Activated B cell treated with CpG ODN at 0.5 μM for 24 hours (primary cell): ENCODE results near the gene MTCH2. TPM values are rescaled to one million over a fixed set of nuclear protein-coding genes. Genes with fewer than 3 reads are reported as not detected.
A peak's percentile ranks its signal among the peaks of the same experiment; 100 is the strongest.

Experiments used
- ATAC-seq: fragments of 200-7000 bp; cut with Tn5 transposase; one replicate; pipeline ENCODE4 v1.10.0; 2021; ENCODE audit warnings: low read depth, mild to moderate bottlenecking, moderate library complexity
- CTCF ChIA-PET: fragments of 350-600 bp; sonication (Branson Sonifier 250); formaldehyde crosslinking; loops from one replicate; lab custom pipeline; 2021; ENCODE audit warnings: antibody characterized with exemption; lab: Charles Lee
- POLR2A ChIA-PET: fragments of 350-600 bp; sonication (Branson Sonifier 250); formaldehyde crosslinking; loops from one replicate; lab custom pipeline; 2021; ENCODE audit warnings: antibody characterized with exemption; lab: Charles Lee
- DNase-seq: peaks from one replicate; pipeline ENCODE4 v3.0.0; 2022
- H3K27ac Mint-ChIP-seq: one replicate; pipeline ENCODE4 v1.8.0; 2020; ENCODE audit warnings: mixed read lengths
- H3K27me3 Mint-ChIP-seq: one replicate; pipeline ENCODE4 v1.8.0; 2021; ENCODE audit warnings: mixed read lengths
- H3K36me3 Mint-ChIP-seq: one replicate; pipeline ENCODE4 v1.8.0; 2021; ENCODE audit warnings: low read depth, mixed read lengths
- H3K4me1 Mint-ChIP-seq: one replicate; pipeline ENCODE4 v1.8.0; 2021; ENCODE audit warnings: mixed read lengths
- H3K4me3 Mint-ChIP-seq: one replicate; pipeline ENCODE4 v1.8.0; 2020; ENCODE audit warnings: mild to moderate bottlenecking, mixed read lengths
- H3K9me3 Mint-ChIP-seq: one replicate; pipeline ENCODE4 v1.8.0; 2020; ENCODE audit warnings: mixed read lengths
- intact Hi-C: fragments of 100-400 bp; cut with micrococcal nuclease; formaldehyde crosslinking; loops from one replicate; pipeline ENCODE4 v1.15.1; 2024
- total RNA-seq: library from RNA; stranded (reverse); gene quantifications from 2 replicates; pipeline ENCODE4 v1.2.3, GENCODE V29; 2022
- TF ChIP-seq, protein P1 (sequence below): fragments of 200-600 bp; IDR thresholded peaks from one replicate; pipeline ENCODE4 v1.8.0; 2022; ENCODE audit warnings: antibody characterized with exemption, mild to moderate bottlenecking

MTCH2 gene
- total RNA-seq, 1 donor from 2014 or later, result 73.3 TPM

- POLR2A ChIA-PET, result no interaction called here
- Mint-ChIP-seq H3K27ac (no peak overlapping the region), H3K9me3 (no peaks in the 10 kb centered on the region), H3K36me3 (no peaks in the 10 kb centered on the region), H3K4me1 (no peaks in the 10 kb centered on the region), H3K27me3 (peaks cover 10% of the 10 kb centered on the region), H3K4me3 (no peak overlapping the region)
- CTCF ChIA-PET, result no interaction called here
- DNase-seq, result no peak
- TF ChIP-seq, protein P1, sequence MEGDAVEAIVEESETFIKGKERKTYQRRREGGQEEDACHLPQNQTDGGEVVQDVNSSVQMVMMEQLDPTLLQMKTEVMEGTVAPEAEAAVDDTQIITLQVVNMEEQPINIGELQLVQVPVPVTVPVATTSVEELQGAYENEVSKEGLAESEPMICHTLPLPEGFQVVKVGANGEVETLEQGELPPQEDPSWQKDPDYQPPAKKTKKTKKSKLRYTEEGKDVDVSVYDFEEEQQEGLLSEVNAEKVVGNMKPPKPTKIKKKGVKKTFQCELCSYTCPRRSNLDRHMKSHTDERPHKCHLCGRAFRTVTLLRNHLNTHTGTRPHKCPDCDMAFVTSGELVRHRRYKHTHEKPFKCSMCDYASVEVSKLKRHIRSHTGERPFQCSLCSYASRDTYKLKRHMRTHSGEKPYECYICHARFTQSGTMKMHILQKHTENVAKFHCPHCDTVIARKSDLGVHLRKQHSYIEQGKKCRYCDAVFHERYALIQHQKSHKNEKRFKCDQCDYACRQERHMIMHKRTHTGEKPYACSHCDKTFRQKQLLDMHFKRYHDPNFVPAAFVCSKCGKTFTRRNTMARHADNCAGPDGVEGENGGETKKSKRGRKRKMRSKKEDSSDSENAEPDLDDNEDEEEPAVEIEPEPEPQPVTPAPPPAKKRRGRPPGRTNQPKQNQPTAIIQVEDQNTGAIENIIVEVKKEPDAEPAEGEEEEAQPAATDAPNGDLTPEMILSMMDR, result no peak
- ATAC-seq, result no peak
- intact Hi-C loops, result no loop called here
Measured at GRCh38 chr11:47599902-47600301, 42.5 kb downstream of the MTCH2 start.

DNA sequence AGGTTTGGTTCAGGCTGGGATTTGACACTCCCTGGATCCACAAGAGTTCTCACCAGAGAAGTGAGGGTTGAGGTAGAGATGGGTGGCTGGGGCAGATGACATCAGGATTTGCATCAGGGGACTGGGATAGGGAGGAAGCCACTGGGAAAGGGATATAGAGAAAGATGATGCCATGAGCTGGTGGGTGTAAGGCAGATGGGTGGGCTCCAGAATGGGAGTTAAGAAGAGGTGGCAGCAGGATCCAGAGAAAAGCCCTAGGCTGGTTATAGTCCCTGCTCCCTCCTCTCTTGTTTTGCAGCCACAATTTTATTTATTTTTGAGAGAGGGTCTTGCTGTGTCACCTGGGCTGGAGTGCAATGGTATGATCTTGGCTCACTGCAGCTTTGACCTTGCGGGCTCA, 46.4 kb downstream of the MTCH2 start:
- no peak for DNase-seq
- TF ChIP-seq, protein P1, result no peak
- Mint-ChIP-seq H3K9me3 (no peaks in the 10 kb centered on the region), H3K4me1 (peaks cover 17% of the 10 kb centered on the region), H3K27ac (no peak overlapping the region), H3K27me3 (peaks cover 32% of the 10 kb centered on the region), H3K36me3 (no peaks in the 10 kb centered on the region), H3K4me3 (no peak overlapping the region)
- ChIA-PET POLR2A (no interaction called here), CTCF (no interaction called here)
- intact Hi-C loops, result no loop called here
- no peak for ATAC-seq

- Mint-ChIP-seq H3K27me3 (peaks cover 32% of the 10 kb centered on the region), H3K9me3 (no peaks in the 10 kb centered on the region), H3K4me1 (peaks cover 17% of the 10 kb centered on the region), H3K36me3 (no peaks in the 10 kb centered on the region), H3K27ac (no peak overlapping the region), H3K4me3 (no peak overlapping the region)
- CTCF ChIA-PET, result no interaction called here
- intact Hi-C loops, result no loop called here
- POLR2A ChIA-PET, result interaction anchor here (0.6 to 0.7 kb wide), 2 partner anchors 28 to 403 kb away, joined by 3 to 6 read pairs; no protein-coding TSS in a partner anchor
- DNase-seq (no peak), ATAC-seq (no peak)
- TF ChIP-seq, protein P1, result no peak
Measured at GRCh38 chr11:47595029-47595428, 47.3 kb downstream of the MTCH2 start.

DNA sequence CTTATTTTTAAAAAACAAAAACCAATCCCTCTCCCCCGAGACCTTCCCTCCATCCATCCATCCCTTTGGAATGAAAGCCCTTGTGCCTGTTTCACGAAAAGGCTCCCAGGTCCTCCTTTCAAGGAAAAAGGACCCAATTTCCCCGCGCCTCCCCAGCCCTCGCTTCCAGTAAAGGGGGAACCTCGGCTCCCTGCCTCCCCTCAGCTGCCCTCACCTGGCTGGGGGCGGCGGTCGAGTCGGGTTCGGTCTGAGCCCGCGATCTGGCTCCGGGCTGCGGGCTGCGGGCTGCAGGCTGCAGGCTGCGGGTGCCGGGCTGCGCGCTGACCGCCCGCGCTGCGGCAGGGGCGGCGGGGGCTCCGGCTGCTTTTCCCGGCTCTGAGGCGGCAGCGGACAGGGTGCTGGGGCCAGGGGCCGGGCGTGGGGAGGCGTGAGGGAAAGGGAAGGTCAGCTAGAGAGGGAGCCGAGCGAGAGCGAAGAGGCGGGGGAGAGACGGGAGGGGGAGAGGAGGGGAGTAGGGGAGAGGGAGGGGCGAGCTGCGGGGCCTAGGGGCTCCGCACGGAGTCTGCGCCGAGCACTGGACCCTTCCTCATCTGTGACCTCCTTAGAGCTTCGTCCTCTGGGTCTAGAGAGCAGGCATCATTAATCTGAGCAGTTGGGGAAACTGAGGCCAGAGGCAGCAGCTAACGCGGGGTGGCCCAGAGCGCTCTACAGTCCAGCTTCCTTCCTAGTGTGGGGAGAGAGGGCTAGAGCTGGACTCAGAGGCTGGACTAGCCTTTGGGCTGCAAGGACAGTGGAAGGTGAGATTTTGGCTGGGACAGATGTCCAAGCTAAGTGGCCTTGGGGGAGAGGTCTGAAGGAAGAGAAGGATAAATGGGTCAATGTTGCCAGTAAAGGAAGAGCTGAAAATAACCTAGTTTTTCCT, 48.2 kb downstream of the MTCH2 start, which contains the start of gene C1QTNF4:
Gene C1QTNF4, minus strand, starts transcription at position 478 of the 922 bp plus-strand sequence. CDS start 3,601 bp downstream, outside the sequence.
- POLR2A ChIA-PET, result interaction anchor here (0.6 to 0.7 kb wide), 2 partner anchors 27 to 402 kb away, joined by 3 to 6 read pairs; no protein-coding TSS in a partner anchor
- intact Hi-C loops, result no loop called here
- no peak for DNase-seq
- no peak within 1 kb of the TSS for H3K27ac Mint-ChIP-seq
- no peaks in the 10 kb centered on the region for H3K9me3 Mint-ChIP-seq
- H3K4me3 Mint-ChIP-seq, result peak within 1 kb of the TSS; percentile 28
- TF ChIP-seq, protein P1, result no peak
- H3K4me1 Mint-ChIP-seq, result peaks cover 17% of the 10 kb centered on the region
- CTCF ChIA-PET, result no interaction called here
- H3K36me3 Mint-ChIP-seq, result no peaks in the 10 kb centered on the region
- peak; percentile 40 for ATAC-seq
- H3K27me3 Mint-ChIP-seq, result peaks cover 32% of the 10 kb centered on the region

DNA sequence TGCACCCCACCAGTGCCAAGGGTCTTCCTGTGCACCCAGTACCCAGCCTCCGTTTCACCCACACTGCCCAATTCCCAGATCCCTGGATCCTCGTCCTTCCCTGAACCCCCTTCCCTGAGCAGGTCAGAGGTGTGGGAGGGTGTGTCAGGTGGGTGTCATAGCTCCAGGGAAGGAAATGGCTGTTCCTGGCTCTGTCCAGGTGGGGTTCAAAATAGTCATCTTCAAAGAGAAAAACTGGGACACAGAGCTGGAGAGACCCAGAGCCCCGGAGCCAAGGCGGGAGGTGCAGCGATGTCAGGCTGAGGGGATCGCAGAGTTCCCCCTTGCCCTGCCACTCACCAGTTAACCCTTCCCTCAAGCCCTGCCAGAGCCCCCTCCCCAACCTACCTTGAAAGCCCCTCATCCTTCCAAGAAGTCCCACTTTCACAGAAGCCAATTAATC, 48.8 kb downstream of the MTCH2 start:
- Mint-ChIP-seq H3K4me1 (peaks cover 17% of the 10 kb centered on the region), H3K36me3 (no peaks in the 10 kb centered on the region), H3K27ac (no peak overlapping the region), H3K9me3 (no peaks in the 10 kb centered on the region), H3K27me3 (peaks cover 32% of the 10 kb centered on the region), H3K4me3 (peak overlapping the region; percentile 28)
- ATAC-seq (no peak), DNase-seq (no peak)
- POLR2A ChIA-PET, result interaction anchor here (0.6 kb wide), 1 partner anchor 9 kb away, joined by 8 read pairs; no protein-coding TSS in a partner anchor
- TF ChIP-seq, protein P1, result no peak
- intact Hi-C loops, result no loop called here
- CTCF ChIA-PET, result no interaction called here
